Endothelial cell (in vitro differentiated cells): Measurements from ENCODE around the gene ATXN3L. TPM values are rescaled to one million over a fixed set of nuclear protein-coding genes. Genes with fewer than 3 reads are reported as not detected.

ENCODE experiments used
- DNase-seq: peaks from one replicate; pipeline ENCODE4 v3.0.0; 2021; ENCODE audit warnings: low spot score
- H3K27ac Mint-ChIP-seq: one replicate; pipeline ENCODE4 v1.8.0; 2021; ENCODE audit warnings: mixed read lengths, inconsistent platforms; ENCODE audit not compliant: unreplicated experiment
- H3K27me3 Mint-ChIP-seq: one replicate; pipeline ENCODE4 v1.8.0; 2021; ENCODE audit warnings: mild to moderate bottlenecking, moderate library complexity, mixed read lengths, inconsistent platforms; ENCODE audit not compliant: unreplicated experiment
- H3K36me3 Mint-ChIP-seq: one replicate; pipeline ENCODE4 v1.8.0; 2021; ENCODE audit warnings: mild to moderate bottlenecking, low read depth, mixed read lengths, inconsistent platforms; ENCODE audit not compliant: unreplicated experiment
- H3K4me1 Mint-ChIP-seq: one replicate; pipeline ENCODE4 v1.8.0; 2021; ENCODE audit warnings: mild to moderate bottlenecking, mixed read lengths, inconsistent platforms; ENCODE audit not compliant: unreplicated experiment
- H3K4me3 Mint-ChIP-seq: one replicate; pipeline ENCODE4 v1.8.0; 2021; ENCODE audit warnings: mild to moderate bottlenecking, mixed read lengths, inconsistent platforms; ENCODE audit not compliant: unreplicated experiment
- H3K9me3 Mint-ChIP-seq: one replicate; pipeline ENCODE4 v1.8.0; 2021; ENCODE audit warnings: mixed read lengths, inconsistent platforms; ENCODE audit not compliant: unreplicated experiment
- CTCF ChIP-seq: fragments of 200-600 bp; sonication (generic); IDR thresholded peaks from one replicate; pipeline ENCODE4 v1.5.0; 2021; ENCODE audit warnings: antibody characterized with exemption; ENCODE audit not compliant: unreplicated experiment
- total RNA-seq: library from RNA; stranded (reverse); fragmentation: NEBNext Ultra II Directional; extraction: Animal tissue kit (Norgen Biotek cat#: 25700); gene quantifications from one replicate; pipeline ENCODE4 v1.2.1, GENCODE V29; 2021; ENCODE audit not compliant: unreplicated experiment

Gene ATXN3L
- total RNA-seq, 1 donor from 2014 or later = not detected

- TF ChIP-seq CTCF = no peak
- H3K4me1 Mint-ChIP-seq = peaks cover 4% of the 10 kb centered on the region
- H3K36me3 Mint-ChIP-seq = no peaks in the 10 kb centered on the region
- no peak for DNase-seq
- H3K4me3 Mint-ChIP-seq = no peak overlapping the region
- H3K9me3 Mint-ChIP-seq = no peaks in the 10 kb centered on the region
- no peak overlapping the region for H3K27ac Mint-ChIP-seq
- H3K27me3 Mint-ChIP-seq = no peaks in the 10 kb centered on the region
Measured at GRCh38 chrX:13287816-13288215, 32.0 kb downstream of the ATXN3L start.

- Mint-ChIP-seq H3K27ac (no peak overlapping the region), H3K4me3 (no peak overlapping the region), H3K4me1 (peaks cover 4% of the 10 kb centered on the region), H3K27me3 (no peaks in the 10 kb centered on the region), H3K36me3 (no peaks in the 10 kb centered on the region), H3K9me3 (no peaks in the 10 kb centered on the region)
- no peak for DNase-seq
- no peak for TF ChIP-seq CTCF
Measured at GRCh38 chrX:13285693-13286092, 34.2 kb downstream of the ATXN3L start.

GRCh38 chrX:13285229-13285628, 34.6 kb downstream of the ATXN3L start:
- no peaks in the 10 kb centered on the region for H3K27me3 Mint-ChIP-seq
- DNase-seq = no peak
- peaks cover 4% of the 10 kb centered on the region for H3K4me1 Mint-ChIP-seq
- TF ChIP-seq CTCF = no peak
- no peak overlapping the region for H3K4me3 Mint-ChIP-seq
- H3K9me3 Mint-ChIP-seq = no peaks in the 10 kb centered on the region
- no peaks in the 10 kb centered on the region for H3K36me3 Mint-ChIP-seq
- H3K27ac Mint-ChIP-seq = no peak overlapping the region

GRCh38 chrX:13284570-13284969, 35.3 kb downstream of the ATXN3L start:
- Mint-ChIP-seq H3K27ac (no peak overlapping the region), H3K4me3 (no peak overlapping the region), H3K36me3 (no peaks in the 10 kb centered on the region), H3K9me3 (no peaks in the 10 kb centered on the region), H3K4me1 (peaks cover 4% of the 10 kb centered on the region), H3K27me3 (no peaks in the 10 kb centered on the region)
- TF ChIP-seq CTCF = no peak
- DNase-seq = no peak

- Mint-ChIP-seq H3K27ac (no peak overlapping the region), H3K27me3 (no peaks in the 10 kb centered on the region), H3K4me1 (peaks cover 4% of the 10 kb centered on the region), H3K4me3 (no peak overlapping the region), H3K9me3 (no peaks in the 10 kb centered on the region), H3K36me3 (no peaks in the 10 kb centered on the region)
- no peak for TF ChIP-seq CTCF
- DNase-seq = no peak
Measured at GRCh38 chrX:13283950-13284546, 35.8 kb downstream of the ATXN3L start.
